ENCODE measurements around the gene STXBP5. TPM values are rescaled to one million over a fixed set of nuclear protein-coding genes. Genes with fewer than 3 reads are reported as not detected.

Gene STXBP5
- total RNA-seq, 1 experiment from 2014 or later, result 11.6 TPM

GRCh38 chr6:147161974-147162495, 42.2 kb upstream of the STXBP5 start:
- Histone ChIP-seq H3K79me1 (ENCODE audit: insufficient read depth, low read depth, low read length, poor library complexity, severe bottlenecking) (no peaks in the 10 kb centered on the region), H4K91ac (ENCODE audit: insufficient read length, low read depth, low read length) (no peak overlapping the region), H4K20me1 (ENCODE audit: control insufficient read depth, insufficient read depth, insufficient read length) (no peaks in the 10 kb centered on the region), H3K27ac (ENCODE audit: insufficient read length, low read depth, low read length) (no peak overlapping the region), H2AK5ac (ENCODE audit: insufficient read length, low read length) (no peak overlapping the region), H3K4me1 (ENCODE audit: insufficient read depth, low read length) (no peaks in the 10 kb centered on the region), H2BK20ac (ENCODE audit: low read depth, low read length, poor library complexity, severe bottlenecking) (no peak overlapping the region), H2BK120ac (ENCODE audit: low read depth, low read length, poor library complexity, severe bottlenecking) (no peak overlapping the region), H3T11ph (ENCODE audit: low read length) (no peak overlapping the region), H3K23me2 (ENCODE audit: insufficient read length, low read depth, low read length, poor library complexity, severe bottlenecking) (no peaks in the 10 kb centered on the region), H3K79me2 (ENCODE audit: insufficient read depth, low read length) (no peaks in the 10 kb centered on the region), H4K8ac (replicated peaks; ENCODE audit: insufficient read length, low read depth, low read length) (no peak overlapping the region), H2AFZ (ENCODE audit: low read length) (no peak overlapping the region), H2BK15ac (ENCODE audit: low read depth, low read length) (no peak overlapping the region), H2BK12ac (ENCODE audit: insufficient read length, low read depth, low read length) (no peak overlapping the region), H3K56ac (ENCODE audit: insufficient read length, low read depth, low read length) (no peak overlapping the region), H3K27me3 (ENCODE audit: insufficient read depth, low read length) (no peaks in the 10 kb centered on the region), H3K9me3 (ENCODE audit: control insufficient read depth, low read depth, low read length) (no peaks in the 10 kb centered on the region), H3K14ac (ENCODE audit: insufficient read depth, low read length) (no peak overlapping the region), H3K4ac (ENCODE audit: low read depth, low read length) (no peak overlapping the region), H2BK5ac (ENCODE audit: insufficient read length, low read length) (no peak overlapping the region), H3K23ac (ENCODE audit: insufficient read length, low read depth, low read length) (no peak overlapping the region), H3K18ac (ENCODE audit: insufficient read length, low read depth, low read length) (no peak overlapping the region), H4K5ac (ENCODE audit: insufficient read length, low read depth, low read length) (no peak overlapping the region), H3K4me2 (ENCODE audit: insufficient read depth, insufficient read length, low read length) (no peak overlapping the region), H3K9ac (ENCODE audit: extremely low read depth, insufficient read length, low read length) (no peak overlapping the region)
- TF ChIP-seq CTCF (conservative IDR thresholded peaks at IDR 0.05), result no peak
- no CpG with 5 or more reads among the region's 4 CpGs for WGBS (ENCODE audit: extremely low coverage, insufficient read length, low lambda C conversion rate)
- H3K4me3 Mint-ChIP-seq, result no peak overlapping the region
- no peak for DNase-seq
- H3K27me3 Mint-ChIP-seq (ENCODE audit: low read depth), result no peaks in the 10 kb centered on the region
- H3K27ac Mint-ChIP-seq, result no peak overlapping the region
- no peaks in the 10 kb centered on the region for H3K36me3 Mint-ChIP-seq (ENCODE audit: insufficient read depth in 1 of 3, low read depth in 3 of 3)
- H3K4me1 Mint-ChIP-seq, result no peaks in the 10 kb centered on the region
- H3K9me3 Mint-ChIP-seq, result no peaks in the 10 kb centered on the region; a peak in 1 of 5 replicates

Data from H9 (cell line).